HEK293 (cell line): ENCODE measurements around the gene TRDMT1.

ENCODE experiments used
- HOXD13 ChIP-seq: sonication (generic); formaldehyde crosslinking; IDR thresholded peaks from 2 replicates; pipeline ENCODE4 v1.8.0; 2022; ENCODE audit warnings: missing genetic modification reagents, borderline replicate concordance
- KLF1 ChIP-seq: fragments of 450-650 bp; formaldehyde crosslinking; IDR thresholded peaks from 2 replicates; pipeline ENCODE4 v1.5.1; 2016; ENCODE audit warnings: missing biosample characterization, missing genetic modification characterization
- KLF9 ChIP-seq: fragments of 450-650 bp; formaldehyde crosslinking; IDR thresholded peaks from 2 replicates; pipeline ENCODE4 v1.5.1; 2016; ENCODE audit warnings: missing biosample characterization, missing genetic modification characterization, low read depth
- OSR2 ChIP-seq: fragments of 450-650 bp; formaldehyde crosslinking; IDR thresholded peaks from 2 replicates; pipeline ENCODE4 v1.5.1; 2016; ENCODE audit warnings: missing biosample characterization, missing genetic modification characterization
- OVOL3 ChIP-seq: fragments of 450-650 bp; formaldehyde crosslinking; IDR thresholded peaks from 2 replicates; pipeline ENCODE4 v1.5.1; 2016; ENCODE audit warnings: missing biosample characterization, missing genetic modification characterization
- PRDM6 ChIP-seq: fragments of 450-650 bp; formaldehyde crosslinking; IDR thresholded peaks from 2 replicates; pipeline ENCODE4 v1.5.1; 2017; ENCODE audit warnings: missing biosample characterization, missing genetic modification characterization
- RBAK ChIP-seq: fragments of 450-650 bp; formaldehyde crosslinking; IDR thresholded peaks from 2 replicates; pipeline ENCODE4 v1.5.1; 2016; ENCODE audit warnings: missing biosample characterization, missing genetic modification characterization
- SCRT1 ChIP-seq: fragments of 450-650 bp; formaldehyde crosslinking; IDR thresholded peaks from 2 replicates; pipeline ENCODE4 v1.5.1; 2016; ENCODE audit warnings: missing biosample characterization, missing genetic modification characterization, borderline replicate concordance
- SP2 ChIP-seq: fragments of 450-650 bp; formaldehyde crosslinking; IDR thresholded peaks from 2 replicates; pipeline ENCODE4 v1.5.1; 2016; ENCODE audit warnings: missing biosample characterization, missing genetic modification characterization
- SP7 ChIP-seq: fragments of 450-650 bp; formaldehyde crosslinking; IDR thresholded peaks from 2 replicates; pipeline ENCODE4 v1.5.1; 2016; ENCODE audit warnings: missing biosample characterization, missing genetic modification characterization
- WT1 ChIP-seq: fragments of 450-650 bp; formaldehyde crosslinking; IDR thresholded peaks from 2 replicates; pipeline ENCODE4 v1.5.1; 2016; ENCODE audit warnings: missing biosample characterization, missing genetic modification characterization
- ZBTB10 ChIP-seq: fragments of 450-650 bp; formaldehyde crosslinking; IDR thresholded peaks from 2 replicates; pipeline ENCODE4 v1.5.1; 2016; ENCODE audit warnings: missing biosample characterization, missing genetic modification characterization
- ZBTB21 ChIP-seq: fragments of 450-650 bp; formaldehyde crosslinking; IDR thresholded peaks from 2 replicates; pipeline ENCODE4 v1.5.1; 2017; ENCODE audit warnings: missing biosample characterization, missing genetic modification characterization
- ZBTB44 ChIP-seq: fragments of 450-650 bp; IDR thresholded peaks from 2 replicates; pipeline ENCODE4 v1.5.1; 2018; ENCODE audit warnings: missing biosample characterization, mild to moderate bottlenecking, missing genetic modification characterization
- ZIC2 ChIP-seq: fragments of 450-650 bp; formaldehyde crosslinking; IDR thresholded peaks from 2 replicates; pipeline ENCODE4 v1.5.1; 2016; ENCODE audit warnings: missing biosample characterization, missing genetic modification characterization
- ZNF146 ChIP-seq: fragments of 450-650 bp; formaldehyde crosslinking; IDR thresholded peaks from 2 replicates; pipeline ENCODE4 v1.5.1; 2016; ENCODE audit warnings: missing biosample characterization, missing genetic modification characterization
- ZNF239 ChIP-seq: fragments of 450-650 bp; formaldehyde crosslinking; IDR thresholded peaks from 2 replicates; pipeline ENCODE4 v1.5.1; 2016; ENCODE audit warnings: missing biosample characterization, missing genetic modification characterization
- ZNF335 ChIP-seq: fragments of 450-650 bp; formaldehyde crosslinking; conservative IDR thresholded peaks from 2 replicates; pipeline ENCODE4 v1.5.1; 2016; ENCODE audit warnings: missing biosample characterization, missing genetic modification characterization
- ZNF362 ChIP-seq: fragments of 450-650 bp; formaldehyde crosslinking; IDR thresholded peaks from 2 replicates; pipeline ENCODE4 v1.5.1; 2016; ENCODE audit warnings: missing biosample characterization, missing genetic modification characterization
- ZNF394 ChIP-seq: fragments of 450-650 bp; formaldehyde crosslinking; IDR thresholded peaks from 2 replicates; pipeline ENCODE4 v1.5.1; 2016; ENCODE audit warnings: missing biosample characterization, missing genetic modification characterization, mild to moderate bottlenecking, moderate library complexity, borderline replicate concordance
- ZNF416 ChIP-seq: fragments of 450-650 bp; formaldehyde crosslinking; IDR thresholded peaks from 2 replicates; pipeline ENCODE4 v1.5.1; 2016; ENCODE audit warnings: missing biosample characterization, missing genetic modification characterization
- ZNF449 ChIP-seq: fragments of 450-650 bp; formaldehyde crosslinking; IDR thresholded peaks from 2 replicates; pipeline ENCODE4 v1.5.1; 2017; ENCODE audit warnings: missing biosample characterization, mild to moderate bottlenecking, missing genetic modification characterization, moderate library complexity
- ZNF488 ChIP-seq: fragments of 450-650 bp; formaldehyde crosslinking; IDR thresholded peaks from 2 replicates; pipeline ENCODE4 v1.5.1; 2016; ENCODE audit warnings: missing biosample characterization, missing genetic modification characterization
- ZNF707 ChIP-seq: fragments of 450-650 bp; formaldehyde crosslinking; IDR thresholded peaks from 2 replicates; pipeline ENCODE4 v1.5.1; 2016; ENCODE audit warnings: missing biosample characterization, missing genetic modification characterization
- ZNF776 ChIP-seq: fragments of 450-650 bp; formaldehyde crosslinking; IDR thresholded peaks from 2 replicates; pipeline ENCODE4 v1.5.0; 2017; ENCODE audit warnings: missing biosample characterization, missing genetic modification characterization, borderline replicate concordance
- ZNF791 ChIP-seq: fragments of 450-650 bp; formaldehyde crosslinking; IDR thresholded peaks from 2 replicates; pipeline ENCODE4 v1.5.1; 2016; ENCODE audit warnings: missing biosample characterization, missing genetic modification characterization
- ZNF830 ChIP-seq: fragments of 450-650 bp; IDR thresholded peaks from 2 replicates; pipeline ENCODE4 v1.5.0; 2018; ENCODE audit warnings: missing biosample characterization, missing genetic modification characterization, low read depth, mild to moderate bottlenecking, moderate library complexity
- ZSCAN5A ChIP-seq: fragments of 450-650 bp; formaldehyde crosslinking; IDR thresholded peaks from 2 replicates; pipeline ENCODE4 v1.5.1; 2016; ENCODE audit warnings: missing biosample characterization, missing genetic modification characterization

Gene TRDMT1

GRCh38 chr10:17199351-17199804 is 2.1 kb downstream of the TRDMT1 start (continued):
- TF ChIP-seq ZBTB44 (tag by site-specific recombination) (peak; percentile 52; the same call in 1 of the 2 replicates), ZNF791 (tag by site-specific recombination) (no peak), ZBTB10 (tag by site-specific recombination) (no peak), ZNF394 (tag by site-specific recombination) (peak; percentile 94), ZSCAN5A (tag by site-specific recombination) (no peak), SCRT1 (tag by site-specific recombination) (no peak), OSR2 (tag by site-specific recombination) (peak; percentile 91), HOXD13 (CRISPR knock-in tag) (no peak), ZNF776 (no peak), ZNF416 (tag by site-specific recombination) (no peak), OVOL3 (tag by site-specific recombination) (no peak), ZBTB21 (tag by site-specific recombination) (no peak), ZNF449 (tag by site-specific recombination) (no peak), PRDM6 (tag by site-specific recombination) (peak; percentile 46; the same call in 1 of the 2 replicates), ZIC2 (no peak), SP7 (tag by site-specific recombination) (peak; percentile 88), RBAK (no peak), WT1 (tag by site-specific recombination) (peak; percentile 70; the same call in 1 of the 2 replicates), ZNF362 (no peak), ZNF335 (tag by site-specific recombination) (peak; percentile 55), ZNF707 (no peak), KLF9 (tag by site-specific recombination) (no peak), ZNF239 (tag by site-specific recombination) (no peak), ZNF146 (tag by site-specific recombination) (no peak), KLF1 (tag by site-specific recombination) (no peak), SP2 (tag by site-specific recombination) (no peak), ZNF488 (no peak), ZNF830 (tag by site-specific recombination) (no peak)
